Activated CD4-positive, alpha-beta T cell treated with anti-CD3 and anti-CD28 coated beads, Interleukin-10, Interleukin-2, amounts not matched to agents 100 ng/mL and 50 ng/mL, durations not matched to agents 16 hours and 8 hours (primary cell): ENCODE results near the gene CDIPT.

ENCODE experiments used
- DNase-seq: peaks from one replicate; pipeline ENCODE4 v3.0.0-alpha.2; 2020

CDIPT gene

GRCh38 chr16:29809031-29809747, 53.8 kb downstream of the CDIPT start:
- DNase-seq = no peak
